Lower leg skin (tissue), 4 donors: ENCODE measurements around the gene GGT6. TPM values are rescaled to one million over a fixed set of nuclear protein-coding genes. Genes with fewer than 3 reads are reported as not detected.

ENCODE experiments used
- DNase-seq, 2 donors: peaks; one replicate each; pipeline ENCODE4 v3.0.0-alpha.2; 2019; ENCODE audit warnings: low spot score in 2 of 2
- H3K4me3 ChIP-seq: fragments of 200-600 bp; sonication (generic); 2 replicates; pipeline ENCODE4 v1.5.1; 2017; ENCODE audit warnings: mild to moderate bottlenecking, low read depth; ENCODE audit not compliant: poor library complexity, severe bottlenecking
- CTCF ChIP-seq, 3 donors: fragments of 450-650 bp; IDR thresholded peaks; one replicate each; pipeline ENCODE4 v1.5.1; 2016; ENCODE audit warnings: antibody characterized with exemption in 3 of 3, mild to moderate bottlenecking in 3 of 3, moderate library complexity in 2 of 3
- POLR2A ChIP-seq, 2 donors: fragments of 450-650 bp; IDR thresholded peaks; one replicate each; pipeline ENCODE4 v1.6.1; 2016 to 2017; ENCODE audit warnings: antibody characterized with exemption in 2 of 2, mild to moderate bottlenecking in 1 of 2, moderate library complexity in 1 of 2
- WGBS, 2 donors: methylation state at CpG; one replicate each; pipeline ENCODE4 v1.1.5; 2018; 5-methylcytosine and 5-hydroxymethylcytosine counted together
- intact Hi-C: fragments of 100-400 bp; cut with DNase I; formaldehyde crosslinking; loops from one replicate; pipeline ENCODE4 v1.15.0; 2023; ENCODE audit warnings: low total_unique reads
- total RNA-seq, 4 donors: library from RNA; depleted of rRNA; stranded (reverse); fragments of >200 nt; gene quantifications; one replicate each; pipeline ENCODE4 v1.1.0, GENCODE V29; 2016

GGT6 gene
- total RNA-seq, 4 donors from 2014 or later: 133 to 232 (median 184) TPM

GRCh38 chr17:4569591-4569990 lies 9.2 kb upstream of the GGT6 start:
- TF ChIP-seq CTCF (IDR thresholded peaks at IDR 0.05) (no peak), POLR2A (IDR thresholded peaks at IDR 0.05) (no peak)
- WGBS, 2 donors: 62 to 83% methylated on average over 1 of the region's 1 CpG

GRCh38 chr17:4566785-4567184 lies 6.4 kb upstream of the GGT6 start:
- TF ChIP-seq POLR2A (IDR thresholded peaks at IDR 0.05) (no peak), CTCF (IDR thresholded peaks at IDR 0.05) (peak in 1 of 3 donors; percentile 34)
- no peak overlapping the region for H3K4me3 ChIP-seq
- peak in 1 of 2 donors; percentile 55 for DNase-seq
- intact Hi-C loops: no loop called here
- WGBS, 2 donors: 24 to 30% methylated on average over 5 of the region's 5 CpGs

More at GRCh38 chr17:4569591-4569990, 9.2 kb upstream of the GGT6 start:
- intact Hi-C loops: no loop called here
- no peak overlapping the region for H3K4me3 ChIP-seq
- no peak for DNase-seq

GRCh38 chr17:4565209-4566141 lies 5.1 kb upstream of the GGT6 start:
- H3K4me3 ChIP-seq: no peak overlapping the region
- peak in 1 of 3 donors; percentile 31 for TF ChIP-seq CTCF (IDR thresholded peaks at IDR 0.05)
- TF ChIP-seq POLR2A (IDR thresholded peaks at IDR 0.05): no peak
- WGBS, 2 donors: 31% methylated on average over 16 of the region's 16 CpGs
- intact Hi-C loops: loop anchor here (2.0 kb wide), 1 partner anchor 59 kb away; no protein-coding TSS in a partner anchor
- DNase-seq: peak in 1 of 2 donors; percentile 58

GRCh38 chr17:4562015-4562969 lies 1.9 kb upstream of the GGT6 start:
- DNase-seq: no peak
- TF ChIP-seq POLR2A (IDR thresholded peaks at IDR 0.05): no peak
- no peak for TF ChIP-seq CTCF (IDR thresholded peaks at IDR 0.05)
- 50 to 69% methylated on average over 8 of the region's 8 CpGs for WGBS, 2 donors
- intact Hi-C loops: no loop called here
- no peak overlapping the region for H3K4me3 ChIP-seq

GRCh38 chr17:4560837-4561256 lies 470 bp upstream of the GGT6 start:
- H3K4me3 ChIP-seq: no peak overlapping the region
- WGBS, 2 donors: 62 to 65% methylated on average over 11 of the region's 11 CpGs
- intact Hi-C loops: no loop called here
- TF ChIP-seq POLR2A (IDR thresholded peaks at IDR 0.05): no peak
- no peak for TF ChIP-seq CTCF (IDR thresholded peaks at IDR 0.05)
- no peak for DNase-seq
